ENCODE data around the gene CDX1.
A peak's percentile ranks its signal among the peaks of the same experiment; 100 is the strongest.

Gene CDX1

DNA sequence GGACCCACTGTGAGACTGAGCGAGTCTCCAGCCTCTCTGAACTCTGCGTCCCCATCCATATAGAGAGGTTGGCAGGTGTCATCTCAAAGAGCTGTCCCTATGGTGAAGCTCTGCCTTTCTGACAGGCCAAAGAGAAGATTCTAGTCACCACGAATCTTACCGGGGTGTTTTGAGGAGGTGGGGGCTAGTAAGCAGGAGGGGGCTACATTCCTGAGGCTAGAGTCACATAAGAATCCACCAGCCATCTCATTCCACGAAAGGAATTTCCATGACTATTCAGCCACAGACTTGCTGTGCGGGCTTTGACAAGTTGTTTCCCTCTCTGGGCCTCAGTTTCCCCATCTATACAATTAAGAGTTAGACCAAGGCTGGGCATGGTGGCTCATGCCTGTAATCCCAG is 27.2 kb upstream of the CDX1 start:
- Histone ChIP-seq H3K36me3 (ENCODE audit: insufficient read depth, low read length) (no peaks in the 10 kb centered on the region), H3K4me1 (ENCODE audit: control insufficient read depth, insufficient read depth, low read length, unreplicated experiment) (peaks cover 74% of the 10 kb centered on the region), H3K79me2 (ENCODE audit: control insufficient read depth, insufficient read depth, low read length, unreplicated experiment) (peaks cover 28% of the 10 kb centered on the region), H3K27me3 (ENCODE audit: insufficient read depth, low read length) (no peaks in the 10 kb centered on the region), H2AFZ (ENCODE audit: low read length, unreplicated experiment) (no peak overlapping the region), H3K4me3 (ENCODE audit: low read depth, low read length) (peak overlapping the region; percentile 31; the same call in 1 of the 2 replicates), H3K27ac (ENCODE audit: low read depth, low read length) (peak overlapping the region; percentile 68)

DNA sequence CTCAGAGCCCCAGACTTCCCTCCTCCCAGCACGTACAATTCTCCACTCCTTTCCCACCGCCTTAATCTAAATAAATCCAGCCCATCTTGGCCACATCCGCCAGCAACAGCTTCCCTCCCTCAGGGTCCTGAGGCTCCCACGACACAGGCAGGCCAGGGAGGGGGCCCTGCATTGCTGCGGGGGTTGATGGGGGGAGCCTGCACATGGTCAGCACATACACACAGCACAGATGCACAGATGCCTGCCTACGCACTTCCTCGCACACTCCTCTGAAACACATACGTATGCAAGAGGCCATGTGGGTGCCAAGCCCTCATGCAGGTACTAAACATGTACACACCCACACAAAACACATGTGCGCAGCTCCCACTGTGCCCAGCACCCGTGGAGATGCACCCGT is 25.7 kb upstream of the CDX1 start:
- Histone ChIP-seq H3K27me3 (ENCODE audit: insufficient read depth, low read length) (no peaks in the 10 kb centered on the region), H3K79me2 (ENCODE audit: control insufficient read depth, insufficient read depth, low read length, unreplicated experiment) (peaks cover 28% of the 10 kb centered on the region), H2AFZ (ENCODE audit: low read length, unreplicated experiment) (no peak overlapping the region), H3K27ac (ENCODE audit: low read depth, low read length) (0 out of 2 replicates have a peak overlapping the region, but pooled peaks have one; percentile 68), H3K36me3 (ENCODE audit: insufficient read depth, low read length) (no peaks in the 10 kb centered on the region), H3K4me3 (ENCODE audit: low read depth, low read length) (no peak overlapping the region), H3K4me1 (ENCODE audit: control insufficient read depth, insufficient read depth, low read length, unreplicated experiment) (peaks cover 88% of the 10 kb centered on the region)

DNA sequence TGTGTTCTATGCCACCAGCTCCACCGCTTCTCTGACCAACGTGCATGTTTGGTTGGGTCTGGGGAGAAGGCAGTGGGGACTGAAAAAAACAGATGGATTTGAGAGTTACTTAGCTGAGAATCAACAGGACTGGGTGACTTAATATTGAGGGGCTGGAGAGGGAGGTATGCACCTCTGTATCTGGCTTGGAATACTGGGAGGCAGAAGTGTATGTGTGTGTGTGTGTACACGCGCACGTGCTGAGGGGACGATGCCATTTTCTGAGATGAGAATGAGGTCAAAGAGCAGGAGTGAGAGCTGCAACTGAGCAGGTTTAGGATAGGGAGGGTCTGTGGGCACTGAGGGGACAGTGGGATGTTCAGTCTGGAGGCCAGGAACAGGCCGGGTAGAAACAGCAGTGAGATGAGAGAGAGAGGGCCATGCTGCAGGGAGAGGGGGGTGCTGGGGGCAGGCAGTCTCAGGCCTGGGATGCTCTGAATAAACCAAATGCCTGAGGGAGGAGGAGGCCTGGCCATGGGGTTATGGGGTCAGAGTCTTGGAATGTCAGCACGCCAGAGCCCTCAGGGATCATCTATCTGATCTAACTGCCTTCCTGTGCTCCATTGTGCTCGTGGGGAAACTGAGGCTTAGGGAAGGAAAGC is 24.9 kb upstream of the CDX1 start:
- H3K27ac ChIP-seq (ENCODE audit: low read depth, low read length): peak overlapping the region; percentile 98
- H3K4me1 ChIP-seq (ENCODE audit: control insufficient read depth, insufficient read depth, low read length, unreplicated experiment): peaks cover 89% of the 10 kb centered on the region
- no peak overlapping the region for H3K4me3 ChIP-seq (ENCODE audit: low read depth, low read length)
- H2AFZ ChIP-seq (ENCODE audit: low read length, unreplicated experiment): no peak overlapping the region
- no peaks in the 10 kb centered on the region for H3K27me3 ChIP-seq (ENCODE audit: insufficient read depth, low read length)
- peaks cover 36% of the 10 kb centered on the region for H3K79me2 ChIP-seq (ENCODE audit: control insufficient read depth, insufficient read depth, low read length, unreplicated experiment)
- no peaks in the 10 kb centered on the region for H3K36me3 ChIP-seq (ENCODE audit: insufficient read depth, low read length)

DNA sequence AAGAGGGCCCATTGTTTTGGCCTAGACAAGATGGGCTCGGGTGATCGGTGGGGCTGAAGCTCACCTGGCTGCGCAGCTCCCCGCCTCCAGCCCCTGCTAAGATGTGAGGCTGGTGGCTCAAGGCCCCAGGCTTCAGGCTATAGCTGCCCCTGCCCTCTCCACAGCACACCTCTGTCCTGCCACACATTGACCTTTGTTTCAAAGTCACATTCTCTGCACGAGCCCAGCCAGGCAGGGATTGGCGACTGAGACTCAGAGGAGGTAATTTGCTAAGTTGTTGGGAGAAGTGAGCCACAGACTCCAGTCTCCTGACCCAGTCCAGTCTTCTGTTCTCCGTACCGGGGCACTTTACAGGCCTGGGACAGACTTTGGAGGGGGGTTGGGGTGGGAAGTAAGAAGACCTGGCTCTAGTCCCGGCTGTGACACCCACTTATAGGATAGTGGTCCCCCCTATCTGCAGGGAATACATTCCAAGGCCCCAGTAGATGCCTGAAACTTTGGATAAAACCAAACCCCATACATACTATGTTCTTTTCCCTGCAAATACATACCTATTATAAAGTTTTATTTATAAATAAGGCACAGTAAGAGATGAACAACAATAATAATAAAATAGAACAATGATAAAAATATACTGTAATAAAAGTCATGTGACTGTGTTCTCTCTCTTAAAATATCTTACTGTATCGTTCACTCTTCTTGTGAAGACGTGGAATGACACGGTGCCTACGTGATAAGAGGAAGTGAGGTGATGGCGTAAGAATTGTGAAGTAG is 24.2 kb upstream of the CDX1 start:
- H3K27me3 ChIP-seq (ENCODE audit: insufficient read depth, low read length): no peaks in the 10 kb centered on the region
- peak overlapping the region; percentile 98 for H3K27ac ChIP-seq (ENCODE audit: low read depth, low read length)
- H3K4me1 ChIP-seq (ENCODE audit: control insufficient read depth, insufficient read depth, low read length, unreplicated experiment): peaks cover 84% of the 10 kb centered on the region
- no peaks in the 10 kb centered on the region for H3K36me3 ChIP-seq (ENCODE audit: insufficient read depth, low read length)
- peaks cover 38% of the 10 kb centered on the region for H3K79me2 ChIP-seq (ENCODE audit: control insufficient read depth, insufficient read depth, low read length, unreplicated experiment)
- no peak overlapping the region; the same call in 1 of the 2 replicates for H3K4me3 ChIP-seq (ENCODE audit: low read depth, low read length)
- no peak overlapping the region for H2AFZ ChIP-seq (ENCODE audit: low read length, unreplicated experiment)

DNA sequence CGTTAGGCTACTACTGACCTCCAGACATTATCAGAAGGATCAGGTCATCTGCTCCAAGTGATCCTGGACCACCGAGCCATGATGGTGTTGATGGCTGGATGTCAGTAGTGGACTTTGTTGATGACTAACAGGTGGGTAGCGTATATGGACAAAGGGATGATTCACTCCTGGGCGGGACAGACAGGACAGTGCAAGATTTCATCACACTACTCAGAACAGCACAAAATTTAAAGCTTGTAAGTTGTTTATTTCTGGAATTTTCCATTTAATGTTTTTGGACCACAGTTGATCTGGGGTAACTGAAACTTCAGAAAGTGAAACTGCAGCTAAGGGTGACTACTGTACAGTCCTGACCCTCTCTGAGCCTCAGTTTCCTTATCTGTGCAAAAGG is 23.6 kb upstream of the CDX1 start:
- Histone ChIP-seq H3K4me1 (ENCODE audit: control insufficient read depth, insufficient read depth, low read length, unreplicated experiment) (peaks cover 81% of the 10 kb centered on the region), H3K27me3 (ENCODE audit: insufficient read depth, low read length) (no peaks in the 10 kb centered on the region), H3K27ac (ENCODE audit: low read depth, low read length) (peak overlapping the region; percentile 98), H3K36me3 (ENCODE audit: insufficient read depth, low read length) (no peaks in the 10 kb centered on the region), H3K79me2 (ENCODE audit: control insufficient read depth, insufficient read depth, low read length, unreplicated experiment) (peaks cover 44% of the 10 kb centered on the region), H2AFZ (ENCODE audit: low read length, unreplicated experiment) (no peak overlapping the region), H3K4me3 (ENCODE audit: low read depth, low read length) (peak overlapping the region; percentile 22)

DNA sequence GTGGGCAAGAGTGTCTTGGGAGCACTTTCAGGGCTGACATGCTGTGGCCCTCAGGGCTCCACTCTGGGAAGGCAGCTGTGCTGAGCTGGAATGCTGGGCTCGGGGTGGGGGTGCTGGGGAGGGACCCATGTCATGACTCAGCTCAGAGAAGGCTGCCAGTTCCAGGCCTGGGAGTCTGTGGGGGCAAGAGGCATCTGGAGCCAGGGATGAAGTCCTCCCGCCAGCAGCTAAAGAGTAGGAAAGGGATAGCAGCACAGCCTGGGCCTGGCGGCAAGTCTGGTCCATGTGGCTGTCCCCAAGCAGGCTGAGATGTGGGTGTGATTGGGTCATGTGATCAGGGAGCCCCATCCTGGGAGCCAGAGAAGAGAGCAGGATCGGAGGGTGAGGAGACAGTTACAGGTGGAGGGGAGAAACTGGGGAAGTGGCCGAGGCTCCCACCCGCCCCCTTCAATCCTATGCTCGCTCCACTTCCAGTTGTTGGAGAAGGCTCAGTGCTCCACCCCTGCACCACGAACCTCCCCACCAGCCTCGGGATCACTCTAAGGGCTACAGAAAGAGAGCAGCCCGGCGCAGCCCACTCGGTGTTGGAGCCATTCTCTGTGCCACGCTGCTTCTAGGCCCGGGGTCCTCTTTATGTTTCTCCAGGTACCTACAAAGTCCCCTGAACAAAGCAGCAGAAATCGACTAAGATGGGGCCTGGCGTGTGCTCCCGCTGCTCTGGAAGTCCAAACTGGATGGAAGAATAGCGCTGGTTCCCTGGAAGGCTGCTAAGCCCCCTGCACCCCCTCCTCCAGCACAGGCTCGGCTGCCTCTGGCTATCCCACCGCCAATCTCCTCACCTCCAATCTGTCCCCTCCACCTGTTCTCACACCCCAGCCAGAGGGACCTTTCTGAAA is 23.0 kb upstream of the CDX1 start:
- Histone ChIP-seq H3K79me2 (ENCODE audit: control insufficient read depth, insufficient read depth, low read length, unreplicated experiment) (peaks cover 48% of the 10 kb centered on the region), H3K27me3 (ENCODE audit: insufficient read depth, low read length) (no peaks in the 10 kb centered on the region), H3K4me1 (ENCODE audit: control insufficient read depth, insufficient read depth, low read length, unreplicated experiment) (peaks cover 81% of the 10 kb centered on the region), H3K4me3 (ENCODE audit: low read depth, low read length) (peak overlapping the region; percentile 22), H2AFZ (ENCODE audit: low read length, unreplicated experiment) (no peak overlapping the region), H3K36me3 (ENCODE audit: insufficient read depth, low read length) (no peaks in the 10 kb centered on the region), H3K27ac (ENCODE audit: low read depth, low read length) (peak overlapping the region; percentile 98)

DNA sequence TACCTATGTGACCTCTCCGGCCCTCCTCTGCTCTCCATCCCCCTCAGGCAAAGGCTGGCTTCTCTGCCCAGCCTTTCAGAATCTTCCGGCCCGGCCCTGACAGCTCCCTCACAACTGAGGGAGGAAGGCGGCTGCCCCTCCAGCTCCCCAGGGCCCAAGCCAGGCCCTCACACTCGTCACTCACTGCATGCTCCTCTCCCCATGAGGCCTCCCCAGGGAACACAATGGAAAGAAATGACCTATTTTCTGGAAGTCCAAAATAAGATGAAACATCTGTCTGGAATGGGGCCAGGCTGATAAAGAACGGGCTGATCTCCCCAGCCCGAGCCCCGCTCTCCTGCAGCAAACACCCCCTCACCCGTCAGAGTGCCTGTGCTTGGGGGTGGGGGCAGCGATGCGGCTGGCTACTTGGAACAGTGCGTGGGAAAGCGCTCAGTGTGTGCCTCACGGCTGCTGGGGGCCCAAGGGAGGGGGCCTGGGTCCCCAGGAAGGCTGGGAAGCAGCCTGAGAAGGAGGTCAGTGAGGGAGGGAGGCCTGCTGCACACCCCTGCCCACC is 22.3 kb upstream of the CDX1 start:
- Histone ChIP-seq H3K79me2 (ENCODE audit: control insufficient read depth, insufficient read depth, low read length, unreplicated experiment) (peaks cover 44% of the 10 kb centered on the region), H3K27me3 (ENCODE audit: insufficient read depth, low read length) (no peaks in the 10 kb centered on the region), H2AFZ (ENCODE audit: low read length, unreplicated experiment) (no peak overlapping the region), H3K4me1 (ENCODE audit: control insufficient read depth, insufficient read depth, low read length, unreplicated experiment) (peaks cover 81% of the 10 kb centered on the region), H3K4me3 (ENCODE audit: low read depth, low read length) (peak overlapping the region; percentile 22), H3K36me3 (ENCODE audit: insufficient read depth, low read length) (no peaks in the 10 kb centered on the region), H3K27ac (ENCODE audit: low read depth, low read length) (peak overlapping the region; percentile 98)

DNA sequence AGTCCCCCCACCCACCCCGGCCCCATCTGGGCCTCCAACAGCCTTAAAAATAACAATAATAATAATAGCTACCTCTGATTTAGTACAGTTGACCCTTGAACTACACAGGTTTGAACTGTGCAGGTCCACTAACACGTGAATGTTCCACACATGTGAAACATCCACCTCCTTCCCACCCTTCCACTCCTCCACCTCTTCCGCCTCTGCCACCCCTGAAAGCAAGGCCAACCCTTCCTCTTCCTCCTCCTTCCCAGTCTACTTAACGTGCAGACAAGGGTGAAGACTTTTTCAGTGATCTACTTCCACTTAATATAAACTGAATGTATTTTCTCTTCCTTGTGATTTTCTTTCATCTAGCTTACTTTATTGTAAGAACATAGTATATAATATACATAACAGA is 21.7 kb upstream of the CDX1 start:
- H3K27me3 ChIP-seq (ENCODE audit: insufficient read depth, low read length): no peaks in the 10 kb centered on the region
- peaks cover 78% of the 10 kb centered on the region for H3K4me1 ChIP-seq (ENCODE audit: control insufficient read depth, insufficient read depth, low read length, unreplicated experiment)
- H2AFZ ChIP-seq (ENCODE audit: low read length, unreplicated experiment): no peak overlapping the region
- H3K4me3 ChIP-seq (ENCODE audit: low read depth, low read length): peak overlapping the region; percentile 22; the same call in 1 of the 2 replicates
- peaks cover 45% of the 10 kb centered on the region for H3K79me2 ChIP-seq (ENCODE audit: control insufficient read depth, insufficient read depth, low read length, unreplicated experiment)
- H3K27ac ChIP-seq (ENCODE audit: low read depth, low read length): peak overlapping the region; percentile 98
- no peaks in the 10 kb centered on the region for H3K36me3 ChIP-seq (ENCODE audit: insufficient read depth, low read length)

DNA sequence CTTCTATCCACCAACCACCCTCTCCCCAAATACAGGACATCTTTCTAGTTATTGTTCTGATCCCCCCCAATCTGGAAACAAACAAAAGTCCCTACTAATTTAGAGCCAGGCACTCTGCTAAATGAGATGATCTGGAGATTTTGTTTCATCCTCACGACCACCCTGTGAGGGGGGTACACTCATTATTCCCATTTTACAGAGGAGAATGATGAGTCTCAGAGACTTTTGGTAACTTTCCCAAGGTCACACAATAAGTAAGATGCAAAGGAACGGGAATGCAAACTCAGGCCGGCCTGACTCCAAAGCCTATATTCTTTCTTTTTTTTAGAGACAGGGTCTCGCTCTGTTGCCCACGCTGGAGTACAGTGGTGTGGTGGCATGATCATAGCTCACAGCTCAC is 20.3 kb upstream of the CDX1 start:
- Histone ChIP-seq H3K36me3 (ENCODE audit: insufficient read depth, low read length) (no peaks in the 10 kb centered on the region), H3K27ac (ENCODE audit: low read depth, low read length) (peak overlapping the region; percentile 98; the same call in 1 of the 2 replicates), H3K27me3 (ENCODE audit: insufficient read depth, low read length) (no peaks in the 10 kb centered on the region), H3K4me3 (ENCODE audit: low read depth, low read length) (no peak overlapping the region), H3K79me2 (ENCODE audit: control insufficient read depth, insufficient read depth, low read length, unreplicated experiment) (peaks cover 35% of the 10 kb centered on the region), H2AFZ (ENCODE audit: low read length, unreplicated experiment) (no peak overlapping the region), H3K4me1 (ENCODE audit: control insufficient read depth, insufficient read depth, low read length, unreplicated experiment) (peaks cover 71% of the 10 kb centered on the region)

DNA sequence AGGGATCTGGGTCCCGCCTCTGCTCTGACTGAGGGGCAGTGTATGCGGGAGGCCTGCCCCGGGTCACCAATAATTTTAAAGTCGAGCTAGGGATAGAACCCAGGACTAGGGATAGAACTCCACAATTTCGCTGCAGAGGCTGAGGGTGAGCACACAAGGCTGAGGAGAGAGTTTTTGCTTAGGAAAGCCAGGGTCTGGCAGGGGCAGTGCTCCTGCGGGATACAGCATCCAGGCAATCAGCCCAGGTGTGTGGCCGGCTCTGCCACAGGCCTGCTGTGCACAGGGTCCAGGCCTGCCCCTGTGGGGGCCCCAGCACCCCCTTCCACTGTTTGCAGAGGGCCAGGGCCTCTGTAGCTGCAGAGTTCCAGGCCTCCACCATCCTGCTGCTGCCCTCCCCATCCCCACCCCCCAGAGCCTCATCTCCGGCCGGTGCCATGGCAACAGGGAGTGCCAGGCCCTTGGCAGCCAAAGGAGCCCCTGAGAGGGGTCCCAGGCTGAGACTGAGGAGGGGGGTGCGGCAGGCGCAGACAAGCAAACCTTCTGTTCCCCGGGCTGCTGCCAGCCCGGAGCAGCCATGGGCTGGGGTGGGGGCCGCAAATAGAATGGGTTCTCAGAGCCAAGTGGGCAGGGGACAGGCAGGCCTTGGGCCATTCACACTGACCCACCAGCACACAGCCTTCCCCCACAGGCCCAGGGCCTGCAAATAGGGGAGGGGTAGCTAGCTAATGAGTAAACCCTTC is 19.5 kb upstream of the CDX1 start:
- H3K79me2 ChIP-seq (ENCODE audit: control insufficient read depth, insufficient read depth, low read length, unreplicated experiment): peaks cover 30% of the 10 kb centered on the region
- H2AFZ ChIP-seq (ENCODE audit: low read length, unreplicated experiment): no peak overlapping the region
- H3K4me1 ChIP-seq (ENCODE audit: control insufficient read depth, insufficient read depth, low read length, unreplicated experiment): peaks cover 64% of the 10 kb centered on the region
- no peak overlapping the region for H3K27ac ChIP-seq (ENCODE audit: low read depth, low read length)
- H3K36me3 ChIP-seq (ENCODE audit: insufficient read depth, low read length): no peaks in the 10 kb centered on the region
- no peak overlapping the region for H3K4me3 ChIP-seq (ENCODE audit: low read depth, low read length)
- H3K27me3 ChIP-seq (ENCODE audit: insufficient read depth, low read length): no peaks in the 10 kb centered on the region
